NCI-H460 (cell line): ENCODE data around the gene PRDM11. TPM values are rescaled to one million over a fixed set of nuclear protein-coding genes. Genes with fewer than 3 reads are reported as not detected.
"Not testable (repeated sequence)": the region's sequence is repeated elsewhere in the genome, so short reads cannot be mapped to it uniquely, and the experiment has no call there.

Source experiments
- DNase-seq: peaks from one replicate; pipeline ENCODE4 v3.0.0-alpha.2; 2016; ENCODE audit warnings: low read depth; ENCODE audit errors: extremely low read depth
- polyA plus RNA-seq: library from polyadenylated mRNA; depleted of rRNA; stranded (reverse); fragments of >200 nt; gene quantifications from 2 replicates; pipeline ENCODE4 v1.2.3, GENCODE V29; 2014; cell fraction: nucleus; rRNA removed
- total RNA-seq: library from RNA; depleted of rRNA; stranded (reverse); fragments of >200 nt; shearing (Covaris generic); gene quantifications from 2 replicates; pipeline ENCODE4 v1.2.3, GENCODE V29; 2014; rRNA removed

PRDM11 gene
- 1.0 and 1.5 TPM in 2 replicates for total RNA-seq
- 0.60 and 1.5 TPM in 2 replicates for polyA plus RNA-seq

DNA sequence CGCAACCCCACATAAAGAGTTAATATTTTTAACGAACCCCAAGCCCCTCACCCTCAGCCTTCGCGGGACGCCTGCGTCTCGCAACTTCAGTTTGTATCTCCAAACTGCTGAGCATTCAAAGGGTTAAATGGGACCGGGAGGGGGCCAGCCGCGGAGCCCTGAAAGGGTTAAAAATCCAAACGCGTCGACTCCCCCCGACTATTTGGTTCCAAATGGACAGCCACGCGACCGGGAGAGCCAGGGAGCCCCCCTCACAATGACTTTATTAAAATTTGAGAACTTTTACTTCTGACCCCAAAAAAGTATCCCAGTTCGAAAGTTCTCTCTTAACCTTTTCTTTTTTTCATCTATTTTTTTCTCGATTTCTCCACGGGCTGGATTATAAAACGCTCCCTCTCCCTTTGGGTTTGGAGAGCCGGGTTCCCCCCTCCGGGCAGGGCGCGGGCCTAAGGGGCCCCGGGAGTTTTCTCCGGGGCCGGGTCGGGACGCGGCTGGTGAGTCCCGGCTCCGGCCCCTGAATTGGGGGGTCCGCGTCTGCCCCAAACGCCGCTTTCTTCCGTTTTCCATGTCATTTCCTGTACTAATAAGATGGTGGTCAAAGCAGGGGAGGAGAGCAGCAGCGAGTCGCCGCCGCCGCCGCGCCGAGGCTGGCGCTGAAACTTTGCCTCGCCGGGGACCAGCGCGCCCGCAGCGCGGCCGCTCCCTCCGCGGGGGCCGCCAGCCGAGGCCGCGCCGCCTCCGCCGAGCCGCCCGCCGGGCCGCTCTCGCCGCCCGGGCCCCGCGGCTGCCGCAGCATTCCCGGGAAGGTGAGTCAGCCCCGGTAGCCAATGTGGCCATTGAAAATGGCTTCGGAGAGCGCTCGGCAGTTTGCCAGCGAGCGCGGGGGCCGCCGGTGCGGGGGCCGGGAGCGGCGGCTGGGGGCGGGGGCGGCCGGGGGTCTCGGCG, at the start of gene PRDM11:
Gene PRDM11 (plus strand): TSS at position 568 of the 945 bp plus-strand sequence. CDS start 35,128 bp downstream, outside the sequence.
- DNase-seq = peak; percentile 58

DNA sequence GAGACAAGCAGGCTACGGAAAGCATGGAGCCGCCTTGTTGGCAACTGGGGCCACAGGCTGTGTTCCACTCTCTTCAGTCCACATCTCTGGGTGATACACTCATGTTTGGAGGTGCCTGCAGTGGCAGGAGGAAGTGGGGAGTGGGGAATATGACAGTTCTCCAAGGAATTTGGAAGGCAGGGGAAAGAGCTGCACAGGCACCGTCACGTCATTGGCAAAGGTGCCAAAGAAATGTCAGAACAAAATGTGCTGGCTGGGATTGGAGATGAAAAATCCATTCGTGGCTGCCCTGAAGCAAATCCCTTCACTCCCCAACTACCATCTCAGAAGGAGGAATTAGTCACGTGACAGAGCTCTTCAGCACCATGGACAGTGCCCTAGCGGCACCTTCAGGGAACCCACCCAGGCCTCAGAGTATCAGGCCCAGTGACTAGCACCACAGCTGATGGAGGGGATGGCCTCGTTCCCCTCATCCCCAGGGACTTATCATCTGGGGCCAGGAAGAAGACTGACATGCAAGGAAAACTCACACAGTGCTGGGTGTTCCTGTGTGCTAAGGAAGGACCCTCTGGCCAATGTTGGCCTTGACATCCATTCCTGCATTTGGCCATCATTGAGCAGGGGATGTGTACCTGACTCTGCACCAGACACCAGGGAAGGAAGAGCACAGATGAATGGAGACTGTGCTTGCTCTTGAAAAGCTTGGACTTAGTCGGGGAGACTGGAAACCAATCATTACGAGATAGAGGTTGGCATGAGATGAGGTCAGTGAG, 48.5 kb upstream of the PRDM11 start:
- DNase-seq = peak; percentile 29

DNA sequence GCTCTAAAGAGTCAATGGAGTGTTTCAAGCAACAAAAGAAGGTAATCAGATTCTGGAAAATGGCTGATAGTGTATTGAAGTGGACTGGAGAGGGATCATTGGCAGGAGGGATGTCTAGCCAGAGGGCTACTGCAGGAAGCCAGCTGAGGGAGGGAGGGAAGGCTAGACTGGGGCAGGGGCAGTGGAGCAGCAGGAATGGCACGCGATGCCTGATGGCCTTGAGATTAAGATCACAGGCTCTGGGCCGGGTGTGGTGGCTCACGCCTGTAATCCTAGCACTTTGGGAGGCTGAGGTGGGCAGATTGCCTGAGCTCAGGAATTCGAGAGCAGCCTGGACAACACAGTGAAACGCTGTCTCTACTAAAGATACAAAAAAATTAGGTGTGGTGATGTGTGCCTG, 47.5 kb upstream of the PRDM11 start:
- DNase-seq = no peak

DNA sequence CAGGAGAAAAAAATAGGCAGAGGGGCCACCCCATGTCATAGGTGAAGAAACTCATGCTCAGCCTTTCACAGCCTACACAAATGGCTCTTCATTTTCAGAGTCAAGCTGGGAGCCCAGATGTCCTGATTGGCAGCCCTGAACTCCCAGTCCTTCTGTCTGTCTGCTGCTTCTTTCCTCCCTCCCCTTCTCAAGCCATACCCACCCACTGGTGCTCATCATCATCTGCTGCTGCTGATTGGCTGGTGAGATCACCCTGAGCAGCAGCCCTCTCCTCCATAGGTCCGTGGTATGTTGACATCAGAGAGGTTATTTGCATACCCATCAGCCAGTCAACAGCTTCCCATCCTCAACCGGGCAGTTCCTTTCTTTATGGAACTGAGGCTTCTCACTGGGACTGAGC, 46.1 kb upstream of the PRDM11 start:
- DNase-seq = no peak

DNA sequence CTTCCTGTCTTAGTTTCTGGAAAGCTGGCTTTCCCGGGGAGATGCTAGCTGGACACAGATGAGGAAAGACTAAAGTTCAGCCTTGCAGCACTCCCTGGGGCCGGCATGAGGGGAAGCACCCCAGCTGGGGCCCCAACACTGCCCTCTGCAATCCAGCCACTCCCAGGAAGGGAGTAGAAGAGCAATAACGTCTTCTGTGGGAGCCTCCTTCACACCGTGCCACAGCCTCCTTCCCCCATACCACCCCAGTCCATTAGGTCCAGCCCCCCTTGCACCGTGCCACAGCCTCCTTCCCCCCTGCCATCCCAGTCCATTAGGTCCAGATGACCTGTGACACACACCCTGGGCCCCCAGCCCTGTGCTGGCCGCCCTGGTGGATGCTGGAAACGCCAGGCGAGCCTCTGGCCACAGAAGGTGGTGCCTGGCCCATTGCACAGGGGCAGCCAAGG, 44.1 kb upstream of the PRDM11 start:
- DNase-seq = no peak

DNA sequence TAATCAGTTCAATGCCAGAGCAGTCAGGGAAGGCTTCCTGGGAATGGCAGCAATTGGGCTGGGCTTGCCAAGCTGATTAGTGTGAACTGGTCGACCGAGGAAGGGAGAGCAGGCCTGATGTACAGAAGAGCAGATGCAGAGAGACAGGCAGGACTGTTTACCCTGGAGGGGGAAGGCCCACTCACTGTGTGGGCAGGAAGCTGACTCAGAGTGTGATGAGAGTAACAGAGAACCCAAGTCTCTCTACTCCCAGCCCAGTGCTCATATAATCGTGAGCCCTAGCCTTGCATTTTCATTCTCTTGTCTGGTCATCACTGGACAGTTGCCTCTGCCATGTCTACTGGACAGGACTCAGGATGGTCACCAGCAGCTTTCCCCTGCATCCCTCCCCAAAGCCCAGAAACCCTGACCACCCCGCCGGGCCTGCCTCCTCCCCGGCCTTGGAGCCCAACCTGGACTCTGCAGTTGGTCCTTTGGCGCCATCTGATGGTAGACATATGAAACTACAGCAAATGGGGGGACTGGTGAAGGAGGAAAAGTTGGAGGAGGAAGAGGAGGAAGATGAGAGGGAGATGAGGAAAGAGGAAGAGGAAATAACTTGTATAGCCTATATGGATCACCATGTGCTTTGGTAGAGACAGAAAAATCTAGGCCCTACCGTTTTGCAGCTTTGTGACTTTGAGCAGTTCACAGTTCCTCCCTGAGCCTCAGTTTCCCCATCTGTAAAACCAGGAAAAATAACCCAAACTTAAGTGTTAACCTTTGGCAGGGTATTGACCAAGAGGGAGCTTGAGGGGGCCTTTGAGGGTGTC, 43.4 kb upstream of the PRDM11 start:
- peak; percentile 45 for DNase-seq

DNA sequence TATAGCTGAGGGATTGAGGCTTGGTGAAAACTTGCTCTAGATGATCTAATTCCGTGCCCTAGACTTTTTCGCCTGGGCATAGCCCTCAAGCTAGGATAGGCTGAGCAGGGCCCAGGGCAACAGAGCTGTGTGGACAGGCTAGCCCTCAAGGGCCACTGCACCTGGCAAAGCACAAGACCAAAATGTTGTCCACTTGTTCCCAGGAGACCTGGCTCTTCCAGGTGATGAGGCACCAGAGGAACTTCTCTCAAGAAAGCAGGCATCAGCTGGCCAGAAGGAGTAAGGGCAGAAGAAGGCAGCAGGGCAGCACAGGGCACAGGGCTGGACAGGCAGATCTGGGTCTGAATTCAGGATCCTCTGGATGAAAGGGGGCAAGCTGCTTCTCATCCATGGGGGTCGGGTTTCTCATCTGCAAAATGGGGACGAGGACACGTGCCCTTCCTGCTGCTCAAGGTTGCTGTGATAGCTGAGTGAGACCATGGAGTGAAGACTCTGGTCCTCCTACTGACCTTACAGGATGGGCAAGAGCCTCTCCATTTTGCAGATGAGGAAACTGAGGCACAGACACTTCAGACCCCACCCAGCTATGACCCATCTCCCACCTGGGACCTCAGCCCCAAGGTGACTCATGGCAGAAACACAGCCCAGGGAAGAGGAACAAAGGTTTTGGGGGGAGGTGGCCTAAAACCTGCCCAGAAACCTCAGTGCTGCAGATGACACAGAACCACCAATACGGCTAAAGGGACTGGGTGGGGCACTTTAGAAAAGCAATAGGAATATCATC, 42.2 kb upstream of the PRDM11 start:
- DNase-seq = no peak

DNA sequence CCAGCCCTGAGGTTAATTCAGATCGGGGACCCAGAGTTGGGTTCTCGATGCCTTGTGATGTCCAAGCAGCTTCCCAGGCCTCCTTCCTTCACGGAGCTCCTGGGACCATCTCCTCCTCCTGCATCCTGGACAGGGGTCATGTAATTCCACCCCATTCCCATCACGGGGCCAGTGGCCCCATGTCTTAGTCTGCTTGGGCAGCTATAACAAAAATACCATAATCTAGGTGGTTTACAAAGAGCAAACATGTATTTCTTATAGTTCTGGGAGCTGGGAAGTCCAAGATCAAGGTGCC, 41.7 kb upstream of the PRDM11 start:
- DNase-seq = no peak

DNA sequence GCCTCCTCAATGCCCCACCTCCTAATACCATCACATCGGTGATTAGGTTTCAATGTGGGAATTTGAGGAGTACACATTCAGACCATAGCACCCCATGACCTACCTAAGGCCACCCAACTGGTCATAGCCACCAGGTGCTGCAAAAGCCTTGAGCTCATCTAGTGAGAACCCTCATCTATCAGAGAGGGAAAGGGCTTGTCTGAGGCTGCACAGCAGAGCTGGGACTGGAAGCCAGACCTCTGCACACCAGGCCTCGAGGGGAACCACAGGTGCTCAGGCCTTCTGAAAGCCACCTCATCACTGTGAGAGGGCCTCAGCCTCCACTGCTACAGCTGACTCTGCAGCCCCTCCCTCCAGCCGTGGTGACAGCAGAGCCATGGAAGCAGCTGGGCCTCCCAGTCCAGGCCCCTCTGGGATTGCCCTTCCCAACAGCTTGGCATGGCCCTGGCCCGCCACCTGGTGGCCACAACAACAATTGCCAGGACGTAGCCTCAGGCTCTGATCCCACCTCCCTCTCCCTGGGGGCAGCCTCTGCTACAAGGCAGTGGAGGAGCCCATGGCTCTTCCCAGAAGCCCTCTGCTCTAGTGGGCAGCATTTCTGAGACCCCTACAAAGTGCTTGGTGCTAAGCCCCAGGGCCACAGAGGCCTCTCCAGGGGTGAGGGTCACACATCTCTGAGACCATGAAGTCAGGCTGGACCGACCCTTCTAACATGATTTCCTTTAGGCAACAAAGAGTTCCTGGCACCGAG, 41.0 kb upstream of the PRDM11 start:
- peak; percentile 38 for DNase-seq

DNA sequence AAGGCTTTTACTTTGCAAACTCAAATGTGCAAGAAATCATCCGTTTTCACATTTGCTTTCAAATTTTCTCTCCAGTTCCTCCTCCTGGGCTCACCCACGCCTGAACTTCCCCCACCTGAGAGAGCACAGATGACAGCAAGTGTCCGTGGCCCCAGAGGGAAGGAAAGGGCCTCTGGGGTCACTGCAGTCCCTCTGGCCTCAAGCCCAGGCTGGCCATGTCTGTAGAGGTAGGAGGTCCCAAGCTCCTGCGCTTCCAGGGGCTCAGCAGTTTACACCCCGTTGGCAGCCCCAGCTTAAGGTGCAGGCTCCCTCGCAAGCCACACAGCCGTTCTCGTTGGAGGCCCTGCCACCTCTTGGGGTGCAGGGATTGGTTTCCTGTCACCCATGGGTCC, 40.5 kb upstream of the PRDM11 start:
- DNase-seq = no peak

DNA sequence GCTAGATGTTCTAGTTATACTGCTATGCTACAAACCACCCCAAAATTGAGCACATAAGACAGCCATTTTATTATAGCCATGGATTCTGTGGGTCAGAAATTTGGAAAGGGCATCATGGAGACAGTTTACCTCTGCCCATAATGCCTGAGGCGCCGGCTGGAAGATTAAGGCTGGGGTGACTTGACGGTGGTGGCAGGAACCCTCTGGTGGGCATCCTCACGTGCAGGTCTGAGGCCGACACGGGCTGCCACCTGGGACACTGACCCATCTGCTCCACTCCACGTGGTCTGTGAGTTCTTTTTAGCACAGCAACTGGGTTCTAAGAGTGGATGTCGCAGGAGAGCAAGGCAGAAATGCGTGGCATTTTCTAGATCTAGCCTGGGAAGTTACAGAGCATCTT, 40.0 kb upstream of the PRDM11 start:
- DNase-seq = no peak

DNA sequence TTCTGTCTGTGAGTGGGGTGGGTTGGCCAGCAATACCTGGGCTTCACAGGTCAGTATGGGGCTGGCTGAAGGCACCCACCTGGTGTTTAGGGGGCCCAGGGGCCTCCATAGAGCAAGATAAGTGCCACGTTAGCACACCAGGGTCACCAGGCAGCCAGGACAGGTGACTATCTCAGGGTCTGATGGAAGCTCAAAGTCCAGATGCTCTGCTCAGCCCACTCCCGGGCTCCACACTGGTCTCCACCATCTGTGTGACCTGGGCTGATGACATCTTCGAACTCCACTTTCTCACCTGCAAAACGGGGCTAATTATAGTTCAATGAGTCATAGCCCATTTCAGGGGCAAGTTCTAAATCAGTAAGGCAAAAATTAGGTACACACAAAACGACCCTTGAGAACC, 39.4 kb upstream of the PRDM11 start:
- no peak for DNase-seq

DNA sequence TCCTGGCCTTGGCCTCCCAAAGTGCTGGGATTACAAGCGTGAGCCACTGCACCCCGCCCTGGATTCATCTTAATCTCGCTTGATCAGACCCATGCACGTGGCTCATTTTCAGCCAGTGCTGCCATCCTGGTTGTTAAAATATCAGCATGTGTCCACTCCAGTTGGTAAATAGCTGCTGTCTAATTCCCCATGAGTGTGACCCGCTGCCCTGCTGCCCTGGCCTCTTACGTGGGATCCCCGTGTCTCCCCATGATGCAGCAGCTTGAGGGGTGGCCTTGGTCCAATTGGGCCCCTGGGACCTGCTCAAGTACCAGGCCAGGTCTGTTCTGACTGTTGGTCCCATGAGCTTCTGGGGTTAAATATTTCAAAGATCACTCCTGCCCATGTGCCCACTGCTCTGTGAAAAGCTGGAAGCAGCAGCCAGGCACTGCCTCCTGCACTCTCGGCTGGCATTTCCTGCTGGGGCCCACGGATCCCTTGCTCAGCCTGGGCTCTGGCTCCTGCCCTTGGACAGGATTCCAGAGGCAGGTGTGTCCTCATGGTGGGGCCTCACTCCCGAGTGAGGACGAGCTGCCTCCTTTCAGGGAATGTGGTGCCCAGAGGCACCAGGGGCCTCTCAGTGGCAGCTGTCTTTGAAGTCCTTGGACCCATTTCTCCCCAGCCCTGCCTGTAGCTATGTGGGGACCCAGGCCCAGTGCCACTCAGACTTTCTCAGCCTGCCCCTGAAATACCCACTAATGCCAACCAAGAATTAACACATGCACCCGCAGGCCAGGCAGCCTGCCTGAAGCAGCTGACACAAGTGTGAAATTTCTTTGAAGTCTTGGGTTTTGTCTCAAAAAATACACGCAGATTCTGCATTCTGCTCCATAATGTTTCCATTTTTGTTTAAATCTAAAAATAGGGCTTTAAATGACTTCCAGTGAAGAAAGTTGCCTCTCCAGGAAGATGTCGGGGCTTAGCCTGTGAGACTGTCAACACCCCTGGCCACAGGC, 38.1 kb upstream of the PRDM11 start:
- DNase-seq = no peak

DNA sequence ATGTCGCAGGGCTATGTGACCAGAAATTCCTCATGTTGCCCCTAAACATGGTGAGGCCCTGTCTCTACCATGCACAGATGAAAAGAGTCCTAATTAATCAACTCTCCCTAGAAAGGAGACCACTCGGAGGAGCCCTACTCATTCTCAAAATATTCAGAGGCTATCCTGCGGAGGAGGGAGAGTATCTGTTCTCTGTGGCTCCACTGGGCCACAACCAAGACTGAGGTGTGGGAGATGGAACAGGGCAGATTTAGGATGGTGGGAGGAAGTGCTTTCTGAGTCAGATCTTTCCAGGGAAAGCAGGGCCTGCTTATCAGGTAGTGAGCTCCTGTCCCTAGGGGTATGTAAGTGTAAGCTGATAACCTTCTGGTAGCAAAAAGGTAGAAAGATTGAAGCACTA, 37.0 kb upstream of the PRDM11 start:
- no peak for DNase-seq

DNA sequence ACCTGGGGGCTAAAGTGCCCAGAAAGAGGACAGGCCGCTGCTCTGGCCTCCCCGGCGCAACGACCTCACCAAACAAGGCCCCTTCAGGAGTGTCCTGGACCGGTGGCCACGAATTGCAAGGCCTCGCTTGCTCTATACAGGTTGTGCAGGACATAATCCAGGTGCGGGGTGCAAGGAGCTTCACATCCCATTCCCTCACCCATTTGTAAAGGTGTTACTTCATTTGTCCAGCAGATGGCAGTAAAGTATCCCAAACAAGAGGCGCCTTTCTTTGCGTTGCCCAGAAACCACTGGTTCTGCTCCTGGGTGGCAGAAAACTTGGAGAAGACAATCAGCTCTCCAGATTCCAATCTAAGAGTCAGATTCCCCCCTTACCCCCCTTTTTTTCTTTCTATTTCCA, 35.9 kb upstream of the PRDM11 start:
- peak; percentile 65 for DNase-seq

DNA sequence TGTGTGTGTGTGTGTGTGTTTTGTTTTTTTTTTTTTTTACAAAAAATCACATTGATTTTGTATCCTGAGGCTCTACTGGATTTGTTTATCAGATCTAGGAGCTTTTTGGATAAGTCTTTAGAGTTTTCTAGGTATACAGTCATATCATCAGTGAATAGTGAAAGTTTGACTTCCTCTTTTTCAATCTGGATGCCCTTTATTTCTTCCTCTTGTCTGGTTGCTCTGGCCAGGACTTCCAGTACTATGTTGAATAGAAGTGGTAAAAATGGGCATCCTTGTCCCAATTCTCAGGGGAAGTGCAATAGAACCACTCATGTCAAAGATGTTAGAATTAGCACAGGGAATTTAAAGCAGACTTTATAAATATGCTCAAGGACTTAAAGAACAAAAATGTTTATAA, 32.6 kb upstream of the PRDM11 start:
- DNase-seq = no peak

DNA sequence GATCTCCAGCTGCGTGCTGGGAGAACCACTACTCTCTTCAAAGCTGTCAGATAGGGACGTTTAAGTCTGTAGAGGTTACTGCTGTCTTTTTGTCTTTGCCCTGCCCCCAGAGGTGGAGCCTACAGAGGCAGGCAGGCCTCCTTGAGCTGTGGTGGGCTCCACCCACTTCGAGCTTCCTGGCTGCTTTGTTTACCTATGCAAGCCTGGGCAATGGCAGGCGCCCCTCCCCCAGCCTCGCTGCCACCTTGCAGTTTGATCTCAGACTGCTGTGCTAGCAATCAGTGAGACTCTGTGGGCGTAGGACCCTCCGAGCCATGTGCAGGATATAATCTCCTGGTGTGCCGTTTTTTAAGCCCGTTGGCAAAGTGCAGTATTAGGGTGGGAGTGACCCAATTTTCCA, 18.6 kb upstream of the PRDM11 start:
- not testable (repeated sequence) for DNase-seq

DNA sequence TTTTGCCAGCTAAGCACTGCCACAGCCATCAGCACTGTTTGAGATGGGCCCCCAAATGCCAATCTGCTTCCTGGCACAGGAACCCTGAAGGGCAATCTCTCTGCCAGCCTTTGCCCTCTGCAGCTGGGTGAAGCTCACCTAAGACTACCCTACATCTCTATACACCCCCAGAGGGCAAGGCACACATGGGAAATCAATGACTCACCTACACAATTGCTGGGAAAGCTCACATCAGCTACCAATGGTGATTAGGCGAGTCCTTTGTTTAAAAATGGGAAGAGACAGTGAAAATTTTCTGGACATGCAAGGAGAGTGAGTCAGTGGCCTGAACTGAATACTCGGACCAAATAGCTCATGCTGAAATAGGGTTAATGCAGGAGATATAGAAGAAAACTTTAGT, 12.6 kb upstream of the PRDM11 start:
- no peak for DNase-seq
